Suprapubic skin (tissue), 4 donors: ENCODE results near the gene KCNAB2. TPM values are rescaled to one million over a fixed set of nuclear protein-coding genes. Genes with fewer than 3 reads are reported as not detected.

Experiments
- DNase-seq, 2 donors: peaks; one replicate each; pipeline ENCODE4 v3.0.0-alpha.2; 2019; ENCODE audit warnings: low spot score in 2 of 2
- H3K27ac ChIP-seq: fragments of 200-600 bp; sonication (generic); one replicate; pipeline ENCODE4 v1.5.1; 2019
- H3K27me3 ChIP-seq: fragments of 200-600 bp; sonication (generic); one replicate; pipeline ENCODE4 v1.5.1; 2019
- H3K36me3 ChIP-seq: fragments of 200-600 bp; sonication (generic); one replicate; pipeline ENCODE4 v1.5.1; 2019
- H3K4me1 ChIP-seq: fragments of 200-600 bp; sonication (generic); one replicate; pipeline ENCODE4 v1.5.1; 2019
- H3K4me3 ChIP-seq: fragments of 200-600 bp; sonication (generic); one replicate; pipeline ENCODE4 v1.5.1; 2019; ENCODE audit warnings: mild to moderate bottlenecking
- H3K9me3 ChIP-seq: fragments of 200-600 bp; sonication (generic); one replicate; pipeline ENCODE4 v1.5.1; 2019
- CTCF ChIP-seq, 2 donors: fragments of 200-600 bp in 1 of 2; fragments of 450-650 bp in 1 of 2; sonication (generic) in 1 of 2; IDR thresholded peaks; one replicate each; pipeline ENCODE4 v1.5.1; 2016 to 2019; ENCODE audit warnings: antibody characterized with exemption in 2 of 2, mild to moderate bottlenecking in 1 of 2, moderate library complexity in 1 of 2
- EP300 ChIP-seq: sonication (generic); formaldehyde crosslinking; IDR thresholded peaks from one replicate; pipeline ENCODE4 v1.6.1; 2017; ENCODE audit warnings: antibody characterized with exemption
- POLR2A ChIP-seq, 2 donors: fragments of 450-650 bp; IDR thresholded peaks; one replicate each; pipeline ENCODE4 v1.6.1; 2017; ENCODE audit warnings: antibody characterized with exemption in 2 of 2, mild to moderate bottlenecking in 2 of 2, moderate library complexity in 2 of 2
- POLR2AphosphoS5 ChIP-seq, 3 donors: sonication (generic); formaldehyde crosslinking; IDR thresholded peaks; one replicate each; pipeline ENCODE4 v1.6.1; 2017; ENCODE audit warnings: antibody characterized with exemption in 3 of 3
- WGBS: methylation state at CpG from one replicate; pipeline ENCODE4 v1.1.5; 2018; 5-methylcytosine and 5-hydroxymethylcytosine counted together
- total RNA-seq, 4 donors: library from RNA; depleted of rRNA; stranded (reverse); fragments of >200 nt; gene quantifications; one replicate each; pipeline ENCODE4 v1.1.0, GENCODE V29; 2016

The KCNAB2 gene
- total RNA-seq, 4 donors from 2014 or later = 13.3 to 17.5 (median 16.2) TPM

- H3K4me3 ChIP-seq = no peak overlapping the region
- no peaks in the 10 kb centered on the region for H3K9me3 ChIP-seq
- no peaks in the 10 kb centered on the region for H3K4me1 ChIP-seq
- no peaks in the 10 kb centered on the region for H3K36me3 ChIP-seq
- TF ChIP-seq CTCF (IDR thresholded peaks at IDR 0.05) (no peak), POLR2AphosphoS5 (IDR thresholded peaks at IDR 0.05) (no peak), EP300 (no peak), POLR2A (IDR thresholded peaks at IDR 0.05) (no peak)
- no peak overlapping the region for H3K27ac ChIP-seq
- 85% methylated on average over 4 of the region's 11 CpGs for WGBS
- DNase-seq = no peak
- no peaks in the 10 kb centered on the region for H3K27me3 ChIP-seq
Observed at GRCh38 chr1:6008084-6008415, 37.6 kb upstream of the KCNAB2 start.

- Histone ChIP-seq H3K27ac (no peak overlapping the region), H3K36me3 (no peaks in the 10 kb centered on the region), H3K4me3 (no peak overlapping the region), H3K9me3 (no peaks in the 10 kb centered on the region), H3K4me1 (no peaks in the 10 kb centered on the region), H3K27me3 (no peaks in the 10 kb centered on the region)
- no peak for DNase-seq
- no peak for TF ChIP-seq CTCF (IDR thresholded peaks at IDR 0.05)
- TF ChIP-seq POLR2A (IDR thresholded peaks at IDR 0.05) = no peak
- no peak for TF ChIP-seq EP300
- no peak for TF ChIP-seq POLR2AphosphoS5 (IDR thresholded peaks at IDR 0.05)
- 88% methylated on average over 4 of the region's 6 CpGs for whole genome bisulfite sequencing
Observed at GRCh38 chr1:6008696-6009095, 37.0 kb upstream of the KCNAB2 start.

- 91% methylated on average over 17 of the region's 23 CpGs for WGBS
- Histone ChIP-seq H3K36me3 (no peaks in the 10 kb centered on the region), H3K9me3 (no peaks in the 10 kb centered on the region), H3K4me1 (no peaks in the 10 kb centered on the region), H3K27ac (no peak overlapping the region), H3K4me3 (no peak overlapping the region), H3K27me3 (no peaks in the 10 kb centered on the region)
- no peak for TF ChIP-seq POLR2AphosphoS5 (IDR thresholded peaks at IDR 0.05)
- no peak for TF ChIP-seq CTCF (IDR thresholded peaks at IDR 0.05)
- no peak for TF ChIP-seq EP300
- TF ChIP-seq POLR2A (IDR thresholded peaks at IDR 0.05) = no peak
- no peak for DNase-seq
Observed at GRCh38 chr1:6009120-6010040, 36.3 kb upstream of the KCNAB2 start.

- no peak for DNase-seq
- H3K4me3 ChIP-seq = no peak overlapping the region
- no peak for TF ChIP-seq EP300
- TF ChIP-seq POLR2A (IDR thresholded peaks at IDR 0.05) = no peak
- TF ChIP-seq POLR2AphosphoS5 (IDR thresholded peaks at IDR 0.05) = no peak
- no peak for TF ChIP-seq CTCF (IDR thresholded peaks at IDR 0.05)
- 87% methylated on average over 10 of the region's 10 CpGs for WGBS
- H3K4me1 ChIP-seq = no peaks in the 10 kb centered on the region
- H3K9me3 ChIP-seq = no peaks in the 10 kb centered on the region
- no peaks in the 10 kb centered on the region for H3K27me3 ChIP-seq
- no peak overlapping the region for H3K27ac ChIP-seq
- no peaks in the 10 kb centered on the region for H3K36me3 ChIP-seq
Observed at GRCh38 chr1:6010554-6010953, 35.1 kb upstream of the KCNAB2 start.

- Histone ChIP-seq H3K36me3 (no peaks in the 10 kb centered on the region), H3K27me3 (no peaks in the 10 kb centered on the region), H3K4me3 (no peak overlapping the region), H3K9me3 (no peaks in the 10 kb centered on the region), H3K27ac (no peak overlapping the region), H3K4me1 (peaks cover 6% of the 10 kb centered on the region)
- WGBS = 81% methylated on average over 19 of the region's 19 CpGs
- TF ChIP-seq POLR2A (IDR thresholded peaks at IDR 0.05) = no peak
- TF ChIP-seq POLR2AphosphoS5 (IDR thresholded peaks at IDR 0.05) = no peak
- no peak for DNase-seq
Observed at GRCh38 chr1:6011161-6011945, 34.3 kb upstream of the KCNAB2 start.
